Measurements from ENCODE around the gene DROSHA. TPM values are rescaled to one million over a fixed set of nuclear protein-coding genes. Genes with fewer than 3 reads are reported as not detected.

The DROSHA gene
- total RNA-seq, 1 experiment from 2014 or later: 73.5 TPM

GRCh38 chr5:31427724-31428309, 104.1 kb downstream of the DROSHA start:
- no peaks in the 10 kb centered on the region for H3K9me3 ChIP-seq (ENCODE audit: control insufficient read depth in 1 of 2, insufficient read depth in 1 of 2, low read depth in 1 of 2, low read length in 2 of 2)
- no peak overlapping the region for H3K4me2 ChIP-seq (ENCODE audit: low read length)
- intact Hi-C loops (cut with micrococcal nuclease): no loop called here
- H2AFZ ChIP-seq (ENCODE audit: low read depth, low read length, poor library complexity, severe bottlenecking): no peak overlapping the region
- H3K9me2 ChIP-seq (ENCODE audit: insufficient read depth): no peaks in the 10 kb centered on the region
- no peaks in the 10 kb centered on the region for H3K4me1 ChIP-seq (ENCODE audit: control insufficient read depth in 1 of 2, insufficient read depth in 2 of 2, low read length in 2 of 2)
- H4K20me1 ChIP-seq (ENCODE audit: insufficient read depth): no peaks in the 10 kb centered on the region
- no peaks in the 10 kb centered on the region for H3K79me2 ChIP-seq (ENCODE audit: insufficient read depth, low read length)
- DNase-seq (ENCODE audit: low read depth, low spot score) (no peak), ATAC-seq (no peak)
- H3K4me3 ChIP-seq (replicated peaks in 1 of 2; ENCODE audit: low read depth in 1 of 2, low read length in 2 of 2): no peak overlapping the region
- no peaks in the 10 kb centered on the region; a peak in 2 of 4 replicates for H3K36me3 ChIP-seq (ENCODE audit: control insufficient read depth in 1 of 2, insufficient read depth in 2 of 2, low read length in 2 of 2)
- TF ChIP-seq ATF3 (IDR thresholded peaks at IDR 0.05) (no peak), CTCF (IDR thresholded peaks at IDR 0.05 in 2 of 3, conservative IDR thresholded peaks at IDR 0.05 in 1 of 3; ENCODE audit: borderline replicate concordance in 1 of 3, insufficient read depth in 1 of 3, low read depth in 2 of 3, low read length in 2 of 3) (no peak), SRF (IDR thresholded peaks at IDR 0.05; ENCODE audit: low read depth) (no peak), MAX (IDR thresholded peaks at IDR 0.05) (no peak), SP1 (IDR thresholded peaks at IDR 0.05; ENCODE audit: low read depth) (no peak), EGR1 (IDR thresholded peaks at IDR 0.05; ENCODE audit: low read depth) (no peak), EZH2phosphoT487 (IDR thresholded peaks at IDR 0.05; ENCODE audit: borderline replicate concordance) (no peak), FOSL1 (IDR thresholded peaks at IDR 0.05; ENCODE audit: low read depth) (no peak), POLR2AphosphoS5 (IDR thresholded peaks at IDR 0.05; ENCODE audit: low read depth, low read length) (no peak), JUND (IDR thresholded peaks at IDR 0.05) (no peak), RAD21 (IDR thresholded peaks at IDR 0.05; ENCODE audit: low read depth) (no peak), ZNF274 (IDR thresholded peaks at IDR 0.05; ENCODE audit: low read depth, low read length) (no peak)
- RAD21 ChIA-PET (ENCODE audit: low non-redundant PET in 1 of 2, low total read pairs in 2 of 2, uncharacterized antibody in 2 of 2, unreplicated experiment in 2 of 2): no interaction called here
- H3K9ac ChIP-seq (ENCODE audit: low read length): no peak overlapping the region
- BruUV-seq (replicated peaks): no TSS peak
- H3K27ac ChIP-seq (ENCODE audit: low read depth, low read length): no peak overlapping the region
- H3K27me3 ChIP-seq (ENCODE audit: insufficient read depth, low read length): no peaks in the 10 kb centered on the region
- CTCF ChIA-PET: no interaction called here
- POLR2A ChIA-PET: no interaction called here
